Measurements from ENCODE around the gene MRTFA. TPM values are rescaled to one million over a fixed set of nuclear protein-coding genes. Genes with fewer than 3 reads are reported as not detected.

Gene MRTFA
- total RNA-seq, 2 experiments from 2014 or later = 55.3 to 58.9 TPM

DNA sequence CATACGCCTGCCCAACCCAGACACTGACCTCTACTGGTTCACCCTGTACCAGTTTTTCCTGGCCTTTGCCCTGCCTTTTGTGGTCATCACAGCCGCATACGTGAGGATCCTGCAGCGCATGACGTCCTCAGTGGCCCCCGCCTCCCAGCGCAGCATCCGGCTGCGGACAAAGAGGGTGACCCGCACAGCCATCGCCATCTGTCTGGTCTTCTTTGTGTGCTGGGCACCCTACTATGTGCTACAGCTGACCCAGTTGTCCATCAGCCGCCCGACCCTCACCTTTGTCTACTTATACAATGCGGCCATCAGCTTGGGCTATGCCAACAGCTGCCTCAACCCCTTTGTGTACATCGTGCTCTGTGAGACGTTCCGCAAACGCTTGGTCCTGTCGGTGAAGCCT is 44.9 kb upstream of the MRTFA start:
- POLR2A ChIA-PET = no interaction called here
- H3K4me3 Mint-ChIP-seq = no peak overlapping the region
- no peaks in the 10 kb centered on the region for H3K9me3 Mint-ChIP-seq
- no peak for TF ChIP-seq CTCF (IDR thresholded peaks at IDR 0.05)
- ATAC-seq (ENCODE audit: poor library complexity) (no peak), DNase-seq (no peak)
- Histone ChIP-seq H3K27me3 (ENCODE audit: control insufficient read depth in 1 of 2, insufficient read depth in 2 of 2, low read length in 2 of 2) (peaks cover 0 to 18% of the 10 kb centered on the region in 2 experiments), H3K4me3 (ENCODE audit: low read length) (no peak overlapping the region), H3K36me3 (ENCODE audit: insufficient read depth, low read length) (no peaks in the 10 kb centered on the region), H3K4me1 (ENCODE audit: insufficient read depth, low read length) (peaks cover 29% of the 10 kb centered on the region), H3K9me3 (ENCODE audit: control insufficient read depth in 1 of 2, insufficient read depth in 1 of 2, low read length in 2 of 2) (peaks cover 0 to 7% of the 10 kb centered on the region in 2 experiments), H3K27ac (ENCODE audit: low read depth in 1 of 2, low read length in 2 of 2) (no peak overlapping the region)
- intact Hi-C loops (cut with DNase I, micrococcal nuclease) = no loop called here
- H3K27me3 Mint-ChIP-seq = peaks cover 26% of the 10 kb centered on the region
- H3K27ac Mint-ChIP-seq = no peak overlapping the region
- peaks cover 21% of the 10 kb centered on the region for H3K4me1 Mint-ChIP-seq (ENCODE audit: low read depth)
- no peaks in the 10 kb centered on the region for H3K36me3 Mint-ChIP-seq (ENCODE audit: low read depth)
- CTCF ChIA-PET = interaction anchor here (3.3 kb wide), 1 partner anchor 77 kb away, joined by 64 read pairs; no protein-coding TSS in a partner anchor

- peaks cover 0 to 18% of the 10 kb centered on the region in 2 experiments for H3K27me3 ChIP-seq (ENCODE audit: control insufficient read depth in 1 of 2, insufficient read depth in 2 of 2, low read length in 2 of 2)
- no peak overlapping the region for H3K27ac Mint-ChIP-seq
- no peaks in the 10 kb centered on the region for H3K36me3 Mint-ChIP-seq (ENCODE audit: low read depth)
- ChIA-PET POLR2A (no interaction called here), CTCF (no interaction called here)
- no peak overlapping the region for H3K4me3 Mint-ChIP-seq
- peaks cover 0 to 7% of the 10 kb centered on the region in 2 experiments for H3K9me3 ChIP-seq (ENCODE audit: control insufficient read depth in 1 of 2, insufficient read depth in 1 of 2, low read length in 2 of 2)
- H3K4me1 ChIP-seq (ENCODE audit: insufficient read depth, low read length) = peaks cover 29% of the 10 kb centered on the region
- no peaks in the 10 kb centered on the region for H3K36me3 ChIP-seq (ENCODE audit: insufficient read depth, low read length)
- no peak for TF ChIP-seq CTCF (IDR thresholded peaks at IDR 0.05)
- H3K9me3 Mint-ChIP-seq = no peaks in the 10 kb centered on the region
- peaks cover 18% of the 10 kb centered on the region for H3K4me1 Mint-ChIP-seq (ENCODE audit: low read depth)
- H3K27ac ChIP-seq (ENCODE audit: low read depth in 1 of 2, low read length in 2 of 2) = no peak overlapping the region
- H3K4me3 ChIP-seq (ENCODE audit: low read length) = no peak overlapping the region
- ATAC-seq (ENCODE audit: poor library complexity) (no peak), DNase-seq (no peak)
- intact Hi-C loops (cut with DNase I, micrococcal nuclease) = no loop called here
- H3K27me3 Mint-ChIP-seq = peaks cover 26% of the 10 kb centered on the region
Measured at GRCh38 chr22:40680819-40681183, 44.3 kb upstream of the MRTFA start.

- no peak for TF ChIP-seq CTCF (IDR thresholded peaks at IDR 0.05)
- Mint-ChIP-seq H3K36me3 (ENCODE audit: low read depth) (no peaks in the 10 kb centered on the region), H3K4me1 (ENCODE audit: low read depth) (peaks cover 14% of the 10 kb centered on the region), H3K27me3 (peaks cover 26% of the 10 kb centered on the region), H3K9me3 (no peaks in the 10 kb centered on the region), H3K4me3 (no peak overlapping the region), H3K27ac (no peak overlapping the region)
- no peaks in the 10 kb centered on the region for H3K36me3 ChIP-seq (ENCODE audit: insufficient read depth, low read length)
- H3K4me1 ChIP-seq (ENCODE audit: insufficient read depth, low read length) = peaks cover 29% of the 10 kb centered on the region
- ATAC-seq (ENCODE audit: poor library complexity) (no peak), DNase-seq (no peak)
- intact Hi-C loops (cut with DNase I, micrococcal nuclease) = no loop called here
- CTCF ChIA-PET = no interaction called here
- POLR2A ChIA-PET = interaction anchor here (1.2 kb wide), 1 partner anchor 44 kb away, joined by 4 read pairs; the partner anchor contains the start of gene MRTFA
- H3K4me3 ChIP-seq (ENCODE audit: low read length) = no peak overlapping the region
- peaks cover 0 to 18% of the 10 kb centered on the region in 2 experiments for H3K27me3 ChIP-seq (ENCODE audit: control insufficient read depth in 1 of 2, insufficient read depth in 2 of 2, low read length in 2 of 2)
- no peak overlapping the region for H3K27ac ChIP-seq (ENCODE audit: low read depth in 1 of 2, low read length in 2 of 2)
- peaks cover 0 to 7% of the 10 kb centered on the region in 2 experiments for H3K9me3 ChIP-seq (ENCODE audit: control insufficient read depth in 1 of 2, insufficient read depth in 1 of 2, low read length in 2 of 2)
Measured at GRCh38 chr22:40679964-40680818, 43.7 kb upstream of the MRTFA start.

All from CD4-positive, alpha-beta T cell (primary cell).